ENCODE results near the gene SLIT3.

DNA sequence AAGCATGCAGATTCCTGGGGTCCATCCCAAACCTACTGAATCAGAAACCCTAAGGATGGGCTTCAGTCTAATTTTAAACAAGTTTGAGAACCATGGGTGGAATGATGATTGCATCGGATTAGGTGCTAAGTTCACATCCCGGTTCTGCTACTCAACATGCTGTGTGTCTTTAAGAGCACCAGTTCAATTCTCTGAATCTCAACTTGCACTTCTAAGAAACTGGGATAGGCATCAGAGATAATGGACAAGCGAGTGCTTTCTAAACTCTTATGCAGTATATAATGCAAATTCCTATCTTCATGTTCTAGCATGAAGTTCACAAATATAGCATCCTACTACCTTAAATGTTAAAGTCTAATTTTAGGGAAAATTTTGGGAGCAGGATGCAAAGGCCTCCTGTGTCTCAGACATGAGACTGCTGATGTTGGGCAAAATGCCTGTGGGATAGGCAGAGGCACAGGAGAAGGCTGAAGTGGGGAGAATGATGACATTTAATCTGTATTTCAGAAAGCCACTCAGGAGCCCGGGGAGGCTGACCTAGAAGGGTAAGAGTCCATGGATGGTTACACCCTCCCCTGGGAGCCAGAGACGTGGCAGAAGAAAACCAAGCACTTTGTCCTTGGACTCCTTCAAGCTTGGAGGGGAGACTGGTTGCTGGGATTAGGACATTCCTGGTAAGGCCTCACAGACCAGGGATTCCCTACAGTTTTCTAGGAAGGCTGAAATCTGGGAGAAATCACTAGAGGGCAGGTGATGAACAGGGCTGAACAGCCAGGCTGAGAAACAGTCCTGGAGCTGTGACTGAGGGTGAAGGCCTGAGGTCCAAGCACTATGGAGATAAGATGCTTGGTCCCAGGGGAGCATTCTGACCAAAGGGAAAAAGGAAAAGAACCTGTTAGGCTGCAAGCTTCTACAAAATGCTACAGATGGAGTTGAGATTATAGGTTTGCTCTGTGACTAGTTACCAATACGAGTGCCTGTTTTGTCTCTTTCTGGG lies 409.8 kb downstream of the SLIT3 start:
- no peak for TF ChIP-seq EZH2 (IDR thresholded peaks at IDR 0.05)
- TF ChIP-seq CTCF (IDR thresholded peaks at IDR 0.05): no peak
